H54 (cell line): ENCODE results near the gene SNCG.
"Not testable (repeated sequence)": the region's sequence is repeated elsewhere in the genome, so short reads cannot be mapped to it uniquely, and the experiment has no call there.

Experiments used
- DNase-seq: peaks from one replicate; pipeline ENCODE4 v3.0.0; 2011; ENCODE audit warnings: low spot score, mixed read lengths; ENCODE audit not compliant: insufficient read length
- FAIRE-seq: peaks from 3 replicates; lab custom pipeline; 2011; peaks lifted over from hg19 to GRCh38; lab: Jason Lieb, UNC
- POLR2A ChIP-seq: IDR thresholded peaks from 2 replicates; pipeline ENCODE4 v1.6.1; 2011; ENCODE audit warnings: low read depth, mild to moderate bottlenecking, low read length

SNCG gene

DNA sequence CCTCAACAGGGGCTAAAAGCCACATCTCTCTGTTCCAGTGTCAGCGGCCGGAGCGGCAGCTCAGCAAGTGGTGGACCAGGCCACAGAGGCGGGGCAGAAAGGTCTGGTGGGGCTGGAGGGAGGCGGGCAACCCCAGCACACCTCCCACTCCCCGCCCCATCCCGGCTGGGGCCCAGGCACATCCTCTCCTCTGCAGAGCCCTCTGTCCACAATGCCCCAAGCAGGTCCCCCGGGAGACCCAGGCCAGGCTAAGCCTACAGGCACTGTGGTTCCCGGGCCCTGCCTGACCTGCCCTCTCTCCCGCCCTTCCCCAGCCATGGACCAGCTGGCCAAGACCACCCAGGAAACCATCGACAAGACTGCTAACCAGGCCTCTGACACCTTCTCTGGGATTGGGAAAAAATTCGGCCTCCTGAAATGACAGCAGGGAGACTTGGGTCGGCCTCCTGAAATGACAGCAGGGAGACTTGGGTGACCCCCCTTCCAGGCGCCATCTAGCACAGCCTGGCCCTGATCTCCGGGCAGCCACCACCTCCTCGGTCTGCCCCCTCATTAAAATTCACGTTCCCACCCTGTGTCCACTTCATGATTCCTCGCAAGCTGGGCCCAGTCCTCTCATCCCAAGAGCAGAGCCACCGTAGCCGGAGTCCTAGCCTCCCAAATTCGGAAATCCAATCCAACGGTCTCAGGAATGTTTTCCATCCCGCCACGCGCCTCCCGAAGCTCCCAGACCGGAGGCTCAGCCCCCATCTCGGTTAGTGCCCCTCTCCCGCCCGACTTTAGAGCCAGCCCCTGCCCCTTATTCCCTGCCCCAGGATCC is 12.0 kb downstream of the SNCG start:
- DNase-seq (peak; percentile 94), FAIRE-seq (peak; percentile 66)
- TF ChIP-seq POLR2A, result peak; percentile 83

DNA sequence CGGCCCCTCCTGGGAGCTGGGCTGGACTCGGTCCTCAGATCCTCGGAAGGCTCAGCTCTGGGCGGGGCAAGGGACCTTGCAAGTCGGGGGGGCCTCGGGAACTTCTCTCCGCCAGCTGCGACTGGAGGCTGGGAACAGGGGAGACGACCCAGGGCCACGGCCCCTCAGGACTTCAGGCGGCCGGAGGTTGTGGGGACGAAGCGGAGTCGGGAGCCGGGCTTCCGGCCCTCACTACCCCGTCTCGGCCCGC is 12.5 kb downstream of the SNCG start:
- no peak for DNase-seq
- FAIRE-seq, result no peak

DNA sequence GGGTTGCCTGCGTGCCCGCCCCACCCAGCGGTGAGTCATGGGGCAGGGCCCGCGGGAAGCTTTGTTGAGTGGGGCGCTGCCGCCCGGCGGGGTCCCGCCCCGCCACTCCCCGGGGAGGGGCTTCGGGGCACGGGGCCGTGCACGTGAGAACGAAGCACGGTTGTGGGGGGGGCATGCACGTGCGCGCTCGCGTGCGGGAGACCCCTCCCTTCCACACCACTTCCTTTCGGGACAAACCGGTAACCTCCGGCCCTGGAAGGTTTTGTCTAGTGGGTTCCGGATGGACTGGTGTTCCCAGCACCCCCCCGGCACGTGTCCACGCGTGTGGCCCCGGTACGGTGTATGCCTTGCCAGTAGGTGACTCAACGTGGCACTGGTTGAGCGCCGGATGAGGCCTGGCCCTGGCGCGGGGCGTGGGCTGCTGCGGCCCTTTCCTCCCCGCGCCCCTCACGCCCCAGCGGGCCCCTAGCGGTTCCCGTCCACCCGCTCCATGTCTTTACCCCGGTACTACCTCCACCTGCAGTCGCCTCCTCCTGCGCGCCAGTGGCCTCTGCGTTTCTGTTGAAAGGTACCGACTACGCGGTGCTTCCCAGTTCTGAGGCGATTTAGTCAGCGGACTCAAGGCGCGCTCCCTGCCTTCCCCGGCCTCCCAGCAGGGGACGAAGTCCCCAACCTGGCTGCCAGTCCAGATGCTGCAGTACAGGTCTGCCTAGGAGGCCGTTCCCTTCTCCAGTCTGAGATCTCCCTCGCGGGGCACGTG is 13.0 kb downstream of the SNCG start:
- TF ChIP-seq POLR2A, result 0 out of 2 replicates have a peak, but pooled peaks have one; percentile 36
- peak; percentile 95 for DNase-seq
- FAIRE-seq, result no peak

More for the DNA sequence above, 12.5 kb downstream of the SNCG start:
- peak; percentile 81 for TF ChIP-seq POLR2A

DNA sequence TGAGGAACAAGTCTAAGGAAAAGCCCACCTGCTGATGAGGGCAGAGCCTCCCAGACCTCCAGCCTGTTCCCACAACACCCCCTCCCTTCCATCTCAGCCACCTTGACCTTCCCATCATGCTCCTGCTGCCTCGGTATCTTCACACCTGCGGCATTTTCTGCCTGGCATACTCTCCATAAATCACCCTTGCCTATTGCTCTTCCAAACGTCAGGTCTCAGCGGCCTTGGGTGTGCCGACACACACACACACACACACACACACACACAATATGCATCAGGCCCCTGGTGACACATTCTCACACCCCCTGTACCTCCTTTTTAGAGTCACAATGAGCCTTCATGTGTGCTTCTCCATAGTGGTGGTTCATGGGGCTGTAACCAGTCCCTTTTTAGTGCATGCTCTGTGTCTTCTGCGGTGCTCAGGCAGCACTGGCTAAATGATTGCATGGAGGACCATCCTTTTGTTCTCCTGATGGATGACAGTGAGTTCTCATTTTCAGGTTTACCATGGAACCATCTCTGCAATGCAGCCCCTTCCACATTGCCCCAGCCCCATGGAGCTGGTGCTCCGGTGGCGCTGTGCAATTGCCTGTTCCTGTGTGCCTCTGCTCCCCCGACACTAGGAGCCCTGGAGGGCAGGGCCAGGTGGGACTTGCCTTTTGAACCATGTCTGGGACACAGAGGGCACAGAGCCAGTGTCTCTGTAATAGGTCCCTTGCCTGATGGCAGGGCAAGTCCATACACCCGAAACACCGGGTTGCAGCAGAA is 14.4 kb downstream of the SNCG start:
- FAIRE-seq (no peak), DNase-seq (no peak)
- no peak for TF ChIP-seq POLR2A

DNA sequence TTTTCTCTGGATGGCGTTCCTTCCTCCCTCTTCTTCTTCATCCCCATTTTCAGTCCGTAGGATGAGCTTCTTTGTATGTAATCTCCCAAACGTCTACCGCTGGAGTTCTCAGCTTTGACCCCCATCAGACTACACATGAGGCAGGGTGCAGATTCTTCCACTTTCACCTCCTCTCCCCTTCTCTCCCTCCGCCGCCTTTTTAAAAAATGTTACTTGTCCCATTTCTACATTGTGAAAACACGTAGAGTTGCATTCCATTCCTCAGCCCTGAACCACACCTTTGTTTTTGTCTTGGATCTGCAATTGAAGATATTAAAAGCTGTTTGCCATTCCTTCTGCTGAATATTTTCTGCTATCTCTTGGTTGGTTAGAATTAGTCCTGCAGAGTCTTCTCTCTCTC is 16.1 kb downstream of the SNCG start:
- no peak for TF ChIP-seq POLR2A
- FAIRE-seq (no peak), DNase-seq (no peak)

DNA sequence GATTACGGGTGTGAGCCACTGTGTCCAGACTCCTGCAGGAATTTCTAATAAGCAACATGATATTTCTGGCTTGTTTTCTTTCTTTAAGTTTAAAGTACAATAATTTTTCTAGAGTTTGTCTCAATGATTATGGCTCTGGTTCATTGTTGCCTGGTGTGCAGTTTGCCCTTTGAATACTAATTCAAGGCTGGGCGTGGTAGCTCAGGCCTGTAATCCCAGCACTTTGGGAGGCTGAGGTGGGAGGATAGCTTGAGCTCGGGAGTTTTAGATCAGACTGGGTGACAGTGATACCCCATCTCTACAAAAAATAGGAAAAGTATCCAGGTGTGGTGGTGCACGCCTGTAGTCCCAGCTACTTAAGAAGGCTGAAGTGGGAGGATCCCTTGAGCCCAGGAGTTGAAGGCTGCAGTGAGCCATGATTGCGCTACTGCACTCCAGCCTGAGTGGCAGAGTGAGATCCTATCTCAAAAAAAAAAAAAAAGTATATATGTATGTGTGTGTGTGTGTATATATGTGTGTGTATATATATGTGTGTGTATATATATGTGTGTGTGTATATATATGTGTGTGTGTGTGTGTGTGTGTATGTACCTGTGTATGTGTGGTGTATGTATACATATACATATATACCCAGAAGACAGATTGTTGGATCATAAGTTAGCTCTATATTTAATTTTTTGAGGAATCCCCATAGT is 18.1 kb downstream of the SNCG start:
- no peak for DNase-seq
- no peak for TF ChIP-seq POLR2A
- FAIRE-seq, result no peak

DNA sequence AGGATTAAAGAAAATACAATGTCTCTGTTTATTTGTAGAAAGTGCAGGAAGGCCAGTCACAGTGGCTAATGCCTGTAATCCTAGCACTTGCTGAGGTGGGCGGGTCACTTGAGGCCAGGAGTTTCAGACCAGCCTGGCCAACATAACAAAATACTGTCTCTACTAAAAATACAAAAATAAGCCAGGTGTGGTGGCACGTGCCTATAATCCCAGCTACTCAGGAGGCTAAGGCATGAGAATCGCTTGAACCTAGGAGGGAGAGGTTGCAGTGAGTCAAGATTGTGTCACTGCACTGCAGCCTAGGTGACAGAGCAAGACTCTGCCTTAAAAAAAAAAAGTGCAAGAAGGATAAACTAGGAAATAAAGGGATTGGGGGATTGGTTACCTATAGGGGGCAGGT is 20.1 kb downstream of the SNCG start:
- not testable (repeated sequence) for FAIRE-seq, DNase-seq

DNA sequence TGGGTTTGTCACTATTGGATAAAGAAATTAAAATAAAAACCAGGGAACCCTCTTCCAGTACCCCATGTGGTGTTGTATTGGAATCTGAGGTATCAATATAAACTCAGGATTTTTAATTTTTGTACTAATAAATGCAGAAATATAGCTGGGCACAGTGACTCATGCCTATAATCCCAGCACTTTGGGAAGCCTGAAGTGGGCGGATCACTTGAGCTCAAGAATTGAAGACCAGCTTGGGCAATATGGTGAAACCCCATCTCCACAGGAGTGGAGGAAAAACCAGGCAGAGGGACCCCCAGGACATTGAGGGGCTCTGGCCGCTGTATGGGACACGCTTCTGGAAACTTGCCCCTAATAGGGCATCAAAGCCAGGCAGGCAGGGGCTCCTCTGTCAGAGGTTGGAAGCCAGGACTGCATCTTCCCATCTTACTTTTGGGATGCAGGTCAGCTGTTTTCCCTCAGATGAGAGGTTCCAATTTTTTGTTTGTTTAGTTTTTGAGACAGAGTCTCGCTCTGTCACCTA is 21.0 kb downstream of the SNCG start:
- DNase-seq (no peak), FAIRE-seq (no peak)
- TF ChIP-seq POLR2A, result no peak

DNA sequence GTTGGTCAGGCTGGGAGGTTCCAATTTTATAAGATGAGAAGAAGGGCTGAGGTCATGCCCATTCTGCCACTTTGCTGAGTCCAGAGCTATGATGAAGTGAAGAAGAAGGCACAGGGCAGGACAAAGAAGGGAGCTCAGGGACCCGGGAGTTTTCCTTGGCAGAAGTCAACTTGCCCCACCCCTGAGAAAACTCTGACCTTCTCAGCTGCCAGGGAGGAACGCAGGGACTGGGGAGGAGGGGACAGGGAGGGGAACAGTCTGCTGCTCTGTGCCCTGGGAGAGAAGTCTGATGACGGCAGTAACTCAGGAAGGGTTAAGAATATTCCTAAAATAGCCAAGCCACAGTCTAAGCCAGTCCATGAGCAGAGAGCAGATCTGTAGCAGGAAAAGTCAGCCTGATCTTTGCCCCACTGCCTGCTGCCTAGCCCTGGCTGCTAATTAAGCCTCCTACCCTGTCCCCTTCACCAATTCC is 21.6 kb downstream of the SNCG start:
- FAIRE-seq, result no peak
- TF ChIP-seq POLR2A, result no peak
- no peak for DNase-seq

DNA sequence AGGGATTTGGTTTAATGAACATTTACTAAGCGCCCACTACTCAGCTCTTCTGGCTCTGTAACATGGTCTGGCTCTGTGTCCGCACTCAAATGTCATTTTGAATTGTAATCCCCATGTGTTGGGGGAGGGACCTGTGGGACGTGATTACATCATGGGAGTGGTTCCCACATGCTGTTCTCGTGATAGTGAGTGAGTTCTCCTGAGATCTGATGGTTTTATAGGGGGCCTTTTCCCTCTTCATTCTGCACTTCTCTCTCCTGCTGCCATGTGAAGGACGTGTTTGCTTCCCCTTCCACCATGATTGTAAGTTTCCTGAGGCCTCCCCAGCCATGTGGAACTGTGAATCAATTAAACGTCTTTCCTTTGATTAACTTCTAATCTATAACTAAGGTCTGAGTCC is 22.6 kb downstream of the SNCG start:
- not testable (repeated sequence) for DNase-seq, FAIRE-seq

DNA sequence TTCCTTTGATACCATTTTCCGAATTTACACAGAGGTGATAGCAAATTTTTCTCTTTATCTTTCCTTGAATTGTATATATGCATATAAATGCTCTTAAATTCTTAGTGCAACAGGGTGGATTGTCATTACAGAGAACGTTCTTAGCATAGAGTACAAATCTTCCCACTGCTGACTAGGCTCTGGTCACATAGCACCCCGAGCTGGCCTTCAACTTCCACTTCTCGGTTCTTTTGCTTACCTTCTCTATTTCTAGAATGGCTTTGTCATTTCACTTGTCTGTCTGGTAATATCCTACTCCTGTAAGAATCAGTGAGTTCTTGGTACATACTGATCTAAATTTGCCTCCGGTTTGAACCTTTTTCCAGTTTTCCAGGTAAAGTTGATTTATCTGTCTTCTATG is 23.3 kb downstream of the SNCG start:
- TF ChIP-seq POLR2A, result no peak
- no peak for FAIRE-seq

DNA sequence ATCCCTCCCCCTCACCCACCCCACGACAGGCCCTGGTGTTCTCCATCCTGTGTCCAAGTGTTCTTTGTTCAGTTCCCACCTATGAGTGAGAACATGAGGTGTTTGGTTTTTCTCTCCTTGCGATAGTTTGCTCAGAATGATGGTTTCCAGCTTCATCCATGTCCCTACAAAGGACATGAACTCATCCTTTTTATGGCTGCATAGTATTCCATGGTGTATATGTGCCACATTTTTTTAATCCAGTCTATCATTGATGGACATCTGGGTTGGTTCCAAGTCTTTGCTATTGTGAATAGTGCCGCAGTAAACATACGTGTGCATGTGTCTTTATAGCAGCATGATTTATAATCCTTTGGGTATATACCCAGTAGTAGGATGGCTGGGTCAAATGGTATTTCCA is 26.1 kb downstream of the SNCG start:
- FAIRE-seq, result not testable (repeated sequence)

More for the DNA sequence above, 23.3 kb downstream of the SNCG start:
- DNase-seq, result no peak

DNA sequence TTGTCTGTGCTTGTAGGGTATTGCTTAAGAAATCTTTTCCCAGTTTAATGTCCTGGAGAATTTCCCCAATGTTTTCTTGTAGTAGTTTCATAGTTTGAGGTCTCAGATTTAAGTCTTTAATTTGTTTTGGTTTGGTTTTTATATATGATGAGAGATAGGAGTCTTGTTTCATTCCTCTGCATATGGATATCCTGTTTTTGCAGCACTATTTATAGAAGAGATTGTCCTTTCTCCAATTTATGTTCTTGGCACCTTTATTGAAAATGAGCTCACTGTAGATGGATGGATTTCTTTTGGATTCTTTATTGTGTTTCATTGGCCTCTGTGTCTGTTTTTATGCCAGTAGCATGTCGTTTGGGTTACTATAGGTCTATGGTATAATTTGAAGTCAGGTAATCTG is 30.1 kb downstream of the SNCG start:
- no peak for DNase-seq
- peak; percentile 50 for FAIRE-seq
- no peak for TF ChIP-seq POLR2A

More for the DNA sequence above, 26.1 kb downstream of the SNCG start:
- not testable (repeated sequence) for DNase-seq

DNA sequence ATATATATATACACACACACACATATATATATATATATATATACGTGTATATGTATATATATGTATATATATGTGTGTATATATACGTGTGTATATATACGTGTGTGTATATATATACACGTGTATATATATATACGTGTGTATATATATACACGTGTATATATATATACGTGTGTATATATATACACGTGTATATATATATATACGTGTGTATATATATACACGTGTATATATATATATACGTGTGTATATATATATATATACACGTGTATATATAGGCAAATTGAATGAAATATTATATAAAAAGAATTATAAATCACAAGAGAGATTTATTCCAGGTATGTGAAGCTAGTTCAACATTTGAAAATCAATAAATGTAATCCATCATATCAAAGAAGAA is 33.0 kb downstream of the SNCG start:
- FAIRE-seq, result not testable (repeated sequence)

More for the DNA sequence above, 33.0 kb downstream of the SNCG start:
- DNase-seq, result not testable (repeated sequence)
